GM12875 (cell line): ENCODE measurements around the gene ARL6IP4.

Source experiments
- H3K4me3 ChIP-seq: one replicate; pipeline ENCODE4 v1.5.1; 2011; ENCODE audit warnings: low read depth, low read length, control low read depth
- TF ChIP-seq, protein P1 (sequence below): IDR thresholded peaks from 2 replicates; pipeline ENCODE4 v1.5.1; 2011; ENCODE audit warnings: low read depth, mild to moderate bottlenecking, control low read depth, inconsistent platforms, low read length, moderate library complexity, borderline replicate concordance; ENCODE audit not compliant: insufficient read depth

Gene ARL6IP4

DNA sequence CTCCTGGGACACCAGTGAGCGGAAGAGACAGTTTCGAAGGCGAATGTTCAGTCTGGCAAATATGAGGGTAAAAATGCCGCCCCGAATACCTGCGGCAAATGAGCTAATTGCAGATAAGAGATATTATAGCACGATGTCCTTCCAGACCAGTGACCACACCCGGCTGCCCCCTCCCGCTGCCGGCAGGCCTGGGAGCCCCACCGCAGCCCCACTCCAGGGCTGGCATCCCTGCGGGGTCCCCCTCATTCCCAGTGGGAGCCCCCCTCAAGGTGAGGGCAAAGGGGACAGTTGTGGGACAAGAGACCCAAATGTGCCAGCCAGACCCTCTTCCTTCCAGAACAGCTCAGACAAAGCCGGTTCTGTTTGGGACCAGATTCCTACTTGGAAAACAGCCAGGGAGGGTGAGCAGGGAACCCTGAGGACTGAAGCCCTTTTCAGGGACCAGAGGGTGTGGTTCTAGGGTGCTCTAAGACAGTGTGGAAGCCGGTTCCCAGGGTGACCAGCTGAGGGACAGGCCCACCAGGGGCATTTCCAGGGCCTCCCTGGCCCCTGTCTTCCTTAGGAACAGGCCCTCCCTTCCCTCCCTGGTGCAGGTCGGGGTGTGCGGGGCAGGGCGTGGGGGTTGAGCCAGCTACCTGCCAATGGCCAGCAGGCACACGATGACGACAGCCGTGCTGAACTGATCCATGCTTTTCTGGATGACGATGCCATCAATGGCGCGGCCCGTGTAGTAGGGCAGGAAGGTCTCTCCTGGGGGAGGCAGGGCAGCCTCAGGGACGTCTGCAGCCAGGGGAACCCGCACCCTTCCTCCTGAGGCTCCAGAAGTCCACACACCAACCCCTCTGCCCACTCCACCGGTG lies 30.4 kb upstream of the ARL6IP4 start:
- TF ChIP-seq, protein P1, sequence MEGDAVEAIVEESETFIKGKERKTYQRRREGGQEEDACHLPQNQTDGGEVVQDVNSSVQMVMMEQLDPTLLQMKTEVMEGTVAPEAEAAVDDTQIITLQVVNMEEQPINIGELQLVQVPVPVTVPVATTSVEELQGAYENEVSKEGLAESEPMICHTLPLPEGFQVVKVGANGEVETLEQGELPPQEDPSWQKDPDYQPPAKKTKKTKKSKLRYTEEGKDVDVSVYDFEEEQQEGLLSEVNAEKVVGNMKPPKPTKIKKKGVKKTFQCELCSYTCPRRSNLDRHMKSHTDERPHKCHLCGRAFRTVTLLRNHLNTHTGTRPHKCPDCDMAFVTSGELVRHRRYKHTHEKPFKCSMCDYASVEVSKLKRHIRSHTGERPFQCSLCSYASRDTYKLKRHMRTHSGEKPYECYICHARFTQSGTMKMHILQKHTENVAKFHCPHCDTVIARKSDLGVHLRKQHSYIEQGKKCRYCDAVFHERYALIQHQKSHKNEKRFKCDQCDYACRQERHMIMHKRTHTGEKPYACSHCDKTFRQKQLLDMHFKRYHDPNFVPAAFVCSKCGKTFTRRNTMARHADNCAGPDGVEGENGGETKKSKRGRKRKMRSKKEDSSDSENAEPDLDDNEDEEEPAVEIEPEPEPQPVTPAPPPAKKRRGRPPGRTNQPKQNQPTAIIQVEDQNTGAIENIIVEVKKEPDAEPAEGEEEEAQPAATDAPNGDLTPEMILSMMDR, result no peak
- H3K4me3 ChIP-seq, result no peak overlapping the region

- no peak overlapping the region for H3K4me3 ChIP-seq
- TF ChIP-seq, protein P1, result no peak
Measured at GRCh38 chr12:122951406-122951805, 29.1 kb upstream of the ARL6IP4 start.

DNA sequence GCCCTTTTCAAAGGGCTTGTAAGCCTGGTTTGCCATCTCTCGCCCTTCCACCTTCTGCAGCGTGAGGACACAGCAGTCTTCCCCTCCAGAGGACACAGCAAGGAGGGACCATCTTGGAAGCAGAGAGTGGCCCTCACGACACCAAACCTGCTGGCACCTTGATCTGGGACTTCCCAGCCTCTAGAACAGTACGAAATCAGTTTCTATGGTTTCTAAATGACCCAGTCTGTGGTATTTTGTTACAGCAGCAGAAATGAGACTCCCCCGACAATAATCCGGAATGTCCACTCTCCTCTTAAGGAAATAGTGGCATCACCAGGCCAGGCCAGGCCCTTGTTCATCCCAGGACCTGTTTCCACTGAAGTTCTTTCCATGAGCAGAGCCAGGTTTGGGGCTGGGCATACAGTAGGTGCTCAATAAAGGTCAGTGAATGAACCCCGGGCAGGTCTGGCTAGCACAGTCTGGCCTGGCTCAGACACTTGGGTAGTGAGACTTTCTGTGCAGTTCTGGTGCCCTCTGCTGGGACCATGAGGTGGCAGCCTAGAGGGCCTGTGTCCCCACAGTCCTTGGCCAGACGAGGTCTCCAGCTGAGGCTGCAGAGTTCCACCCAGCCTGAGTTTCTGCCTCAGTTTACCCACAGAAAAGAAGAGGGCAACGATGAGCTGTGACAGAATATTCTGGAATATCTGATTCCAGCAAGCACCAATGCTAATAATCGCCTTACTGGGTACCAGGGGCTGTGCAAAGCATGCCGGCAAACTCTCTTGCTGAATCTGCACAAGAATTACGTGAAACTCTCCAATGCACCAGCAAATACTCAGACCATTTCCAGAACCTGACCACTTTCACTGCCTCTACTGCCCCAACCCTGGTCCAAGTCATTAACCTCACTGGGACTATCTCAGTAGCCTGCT lies 28.2 kb upstream of the ARL6IP4 start:
- H3K4me3 ChIP-seq, result no peak overlapping the region
- TF ChIP-seq, protein P1, result peak; percentile 92

DNA sequence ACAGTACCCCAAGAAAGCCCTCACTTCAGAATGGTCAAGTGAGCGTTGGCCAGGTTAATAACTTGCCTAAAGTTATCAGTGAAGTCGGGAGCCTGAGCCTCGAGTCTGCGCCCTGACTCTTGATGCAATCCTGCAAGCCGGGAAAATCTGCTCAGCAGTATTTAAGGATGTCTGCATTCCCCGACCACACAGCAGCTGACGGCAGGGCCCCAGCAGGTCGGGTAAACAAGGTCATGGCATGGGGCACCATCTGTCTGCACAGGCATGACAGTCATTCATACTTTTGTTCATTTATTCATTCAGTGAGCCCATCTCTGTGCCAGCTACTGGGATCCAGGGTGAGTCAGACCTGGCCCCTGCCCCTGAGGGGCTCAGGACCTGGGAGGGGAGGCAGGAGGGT lies 25.3 kb upstream of the ARL6IP4 start:
- TF ChIP-seq, protein P1, result no peak
- no peak overlapping the region for H3K4me3 ChIP-seq

- TF ChIP-seq, protein P1, result no peak
Measured at GRCh38 chr12:122956035-122956434, 24.4 kb upstream of the ARL6IP4 start.

GRCh38 chr12:122958198-122958888 lies 22.1 kb upstream of the ARL6IP4 start:
- TF ChIP-seq, protein P1, result no peak
- no peak overlapping the region for H3K4me3 ChIP-seq

More at GRCh38 chr12:122956035-122956434, 24.4 kb upstream of the ARL6IP4 start:
- no peak overlapping the region for H3K4me3 ChIP-seq
